NOMO-1 treated with DMSO at 0.1 percent for 48 hours (cell line): ENCODE results near the gene SLC15A4.

Experiments used
- DNase-seq: peaks from one replicate; lab custom pipeline; 2025; ENCODE audit not compliant: unreplicated experiment; lab: John Stamatoyannopoulos, UW

Gene SLC15A4

DNA sequence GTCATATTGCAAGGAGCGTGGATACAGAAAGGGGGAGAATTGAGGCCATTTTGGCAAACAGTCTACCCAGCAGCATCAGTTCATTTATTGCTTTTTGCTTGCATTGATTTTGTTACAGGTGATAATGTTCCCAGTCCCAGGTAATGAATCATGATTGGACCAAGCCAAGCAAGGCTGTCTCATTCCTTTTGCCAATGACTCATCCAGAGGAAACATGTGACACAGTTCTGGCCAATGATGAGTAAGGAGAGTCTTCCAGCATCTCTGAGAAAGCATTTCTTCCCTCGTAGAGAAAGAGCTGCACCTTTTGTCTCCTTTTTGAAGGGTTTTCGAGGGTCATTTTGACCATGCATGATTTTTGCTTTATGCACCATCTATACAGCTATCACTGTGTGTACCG lies 68.2 kb downstream of the SLC15A4 start:
- DNase-seq: no peak

DNA sequence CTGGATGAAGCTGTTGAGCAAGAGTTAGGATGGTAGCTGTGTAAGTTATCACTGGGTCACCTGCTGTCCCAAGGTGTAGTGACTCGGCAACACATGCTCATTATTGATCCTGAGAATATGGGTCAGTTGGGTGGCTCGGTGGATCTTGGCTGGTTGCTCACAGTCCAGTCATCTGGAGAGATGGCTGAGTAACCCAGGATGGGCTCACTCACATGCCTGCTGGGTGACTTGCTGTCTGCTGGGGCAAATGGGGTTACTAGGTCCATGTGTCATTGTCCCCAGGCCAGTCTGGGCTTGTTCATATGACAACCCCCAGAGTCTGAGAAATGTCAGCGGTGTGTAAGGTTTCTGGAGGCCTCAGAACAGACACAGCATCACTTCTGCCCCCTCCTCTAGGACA lies 69.5 kb downstream of the SLC15A4 start:
- no peak for DNase-seq

DNA sequence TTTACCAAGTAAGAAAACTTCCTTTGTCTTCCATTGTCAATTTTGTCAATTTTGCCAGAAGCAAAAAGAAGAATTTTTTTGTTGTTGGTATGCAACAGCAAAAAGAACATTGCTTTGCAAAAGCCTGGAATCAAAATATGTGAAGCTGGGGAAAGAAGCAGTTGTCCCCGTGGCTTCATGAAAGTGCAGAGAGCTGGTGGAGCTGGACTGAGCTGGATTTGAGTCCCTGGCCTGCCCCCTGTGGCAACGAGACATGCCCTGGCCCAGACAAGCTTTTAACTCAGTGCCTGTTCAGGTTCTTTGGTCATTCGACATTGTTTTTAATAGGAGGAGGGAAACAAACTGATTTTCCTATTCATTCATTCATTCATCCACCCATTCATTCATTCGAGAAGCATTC lies 70.3 kb downstream of the SLC15A4 start:
- DNase-seq: no peak

DNA sequence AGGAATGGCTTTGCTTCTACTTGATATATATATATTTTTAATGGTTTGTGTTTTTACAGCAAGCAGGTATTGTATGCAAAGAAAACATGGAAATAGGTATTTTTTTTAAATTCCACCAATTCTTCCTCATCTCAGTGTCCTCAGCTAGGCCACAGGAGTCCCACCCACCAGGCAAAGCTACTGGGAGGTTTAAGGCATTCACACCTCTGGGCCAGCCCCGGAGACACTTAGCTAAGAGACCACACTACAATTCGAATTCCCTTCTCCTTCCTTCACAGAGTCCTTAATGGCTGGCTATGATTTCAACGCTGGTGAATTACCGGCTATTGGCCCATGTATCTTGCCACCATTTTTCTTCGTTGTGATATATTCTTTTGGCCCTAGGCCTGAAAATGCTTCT lies 71.4 kb downstream of the SLC15A4 start:
- no peak for DNase-seq

DNA sequence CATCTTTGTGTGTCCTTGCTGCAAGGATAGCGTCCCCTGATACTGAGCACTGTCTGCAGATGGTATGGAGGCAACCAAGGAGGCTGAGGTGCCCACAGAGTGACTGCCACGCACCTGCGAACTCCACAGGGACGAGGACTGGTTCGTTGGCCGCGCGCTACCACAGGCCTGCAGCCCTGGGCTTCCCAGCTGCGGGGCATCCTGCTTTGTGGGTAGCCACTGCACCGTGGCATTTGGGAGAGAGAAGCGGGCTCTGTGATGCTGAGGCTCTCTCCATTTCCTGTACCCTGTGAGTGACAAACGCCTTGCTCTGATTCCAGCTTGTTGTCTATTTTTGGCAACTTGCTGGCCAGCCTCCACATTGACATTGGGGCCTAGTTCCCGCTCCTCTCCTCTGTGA lies 76.3 kb downstream of the SLC15A4 start:
- DNase-seq: no peak

DNA sequence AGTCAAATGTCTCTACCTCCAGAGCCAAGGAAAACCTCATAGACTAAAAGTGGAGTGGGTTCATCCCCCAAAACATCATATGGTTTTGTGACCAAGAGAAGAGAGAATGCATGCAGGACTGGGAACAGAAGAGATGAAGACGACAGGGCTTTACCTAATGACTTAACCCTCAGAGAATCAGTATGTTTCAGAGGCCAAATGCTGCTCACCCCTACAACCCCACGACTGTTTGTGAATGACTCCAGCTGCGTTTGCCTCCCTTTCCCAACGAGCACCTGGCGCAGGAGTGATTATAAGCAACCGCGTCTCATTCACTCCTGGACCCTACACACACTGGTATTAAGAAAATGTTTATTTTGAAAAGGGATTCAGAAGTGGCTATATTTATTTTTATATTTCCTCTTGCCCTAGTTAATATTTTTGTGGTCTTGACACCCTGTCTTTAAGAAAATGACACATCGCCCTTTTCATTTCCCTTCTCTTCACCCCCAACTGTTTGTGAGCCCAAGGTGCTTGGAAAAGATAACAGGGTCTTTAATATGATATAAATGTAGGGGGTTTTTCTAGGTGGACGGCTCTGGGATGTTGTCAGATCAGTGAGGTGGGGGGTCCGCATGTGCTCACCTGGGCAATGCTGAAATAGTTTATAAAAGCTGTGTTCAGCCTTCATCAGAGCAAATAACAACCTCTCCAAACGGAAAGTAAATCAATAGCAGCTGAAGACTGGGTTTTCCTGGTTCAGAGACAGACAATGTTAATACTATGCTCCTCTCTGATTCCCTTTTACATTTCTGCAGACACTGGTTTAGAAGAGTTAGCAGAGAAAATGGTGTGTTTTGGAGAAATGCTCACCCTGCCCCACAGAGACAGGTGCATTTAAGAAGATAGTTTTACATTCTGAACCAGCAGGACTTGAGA lies 77.7 kb downstream of the SLC15A4 start:
- no peak for DNase-seq

DNA sequence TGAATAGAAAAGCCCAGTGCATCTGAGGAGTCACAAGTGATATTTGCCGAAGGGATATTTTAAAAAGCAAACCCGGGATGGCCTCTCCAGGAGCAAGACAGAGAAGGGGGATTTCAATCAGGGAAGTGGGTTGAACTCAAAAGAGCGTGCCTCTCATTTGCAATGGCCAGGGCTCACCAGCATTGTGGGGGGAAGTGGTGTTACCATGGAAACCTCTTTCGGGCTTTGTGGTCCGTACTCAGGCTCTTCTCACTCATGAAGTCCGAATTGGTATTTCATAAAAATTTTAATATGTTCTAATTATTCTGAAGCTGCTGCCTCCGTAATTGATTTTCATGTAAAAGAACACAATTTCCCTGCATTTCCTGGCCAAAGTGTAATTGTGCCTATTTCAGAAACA lies 79.8 kb downstream of the SLC15A4 start:
- DNase-seq: no peak
